RWPE1 (cell line): ENCODE results near the gene ALKBH4.

ENCODE experiments used
- CTCF ChIA-PET: fragments of 350-600 bp; sonication (Branson Sonifier 250); formaldehyde crosslinking; extraction: SDS; loops from one replicate; lab custom pipeline; 2021; lab: Yijun Ruan, JAX
- POLR2A ChIA-PET: fragments of 400-600 bp; formaldehyde crosslinking; extraction: SDS; loops from one replicate; lab custom pipeline; 2020; ENCODE audit warnings: antibody characterized with exemption; ENCODE audit not compliant: low non-redundant PET; lab: Yijun Ruan, JAX
- DNase-seq: peaks from one replicate; pipeline ENCODE4 v3.0.0; 2012; ENCODE audit warnings: low spot score
- H3K27ac ChIP-seq: fragments of 450-650 bp; 2 replicates; pipeline ENCODE4 v1.5.1; 2017
- TF ChIP-seq, protein P1 (sequence below): fragments of 450-650 bp; conservative IDR thresholded peaks from 2 replicates; pipeline ENCODE4 v1.5.1; 2017; ENCODE audit warnings: low read depth, mild to moderate bottlenecking

The ALKBH4 gene

DNA sequence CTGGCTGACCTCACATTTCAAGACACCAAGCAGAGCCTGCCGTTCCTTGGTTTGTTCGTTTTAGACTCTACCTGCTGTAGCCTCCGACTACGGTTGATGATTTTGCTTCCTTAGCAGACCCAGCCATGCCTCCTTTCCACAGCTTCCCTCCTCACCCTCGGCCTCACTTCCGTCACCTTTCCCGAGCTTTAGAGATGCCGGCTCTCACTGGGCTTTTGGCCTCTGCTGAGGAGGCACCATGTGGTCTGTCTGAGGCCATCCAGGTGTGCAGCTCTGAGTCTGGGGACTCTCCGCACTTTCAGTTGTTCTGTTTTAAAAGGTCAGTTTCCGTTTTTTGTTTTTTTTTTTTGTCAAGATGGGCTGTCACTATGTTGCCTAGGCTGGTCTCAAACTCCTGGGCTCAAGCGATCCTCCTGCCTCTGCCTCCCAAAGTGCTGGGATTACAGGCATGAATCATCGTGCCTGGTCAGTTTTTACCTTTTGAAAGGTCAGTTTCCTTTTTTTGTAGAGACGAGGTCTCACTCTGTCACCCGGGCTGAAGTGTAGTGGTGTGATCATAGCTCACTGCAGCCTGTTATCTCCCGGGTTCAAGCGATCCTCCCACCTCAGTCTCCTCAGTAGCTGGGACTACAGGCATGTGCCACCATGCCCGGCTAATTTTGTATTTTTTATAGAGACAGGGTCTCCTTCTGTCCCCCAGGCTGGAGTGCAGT is 19.5 kb downstream of the ALKBH4 start:
- POLR2A ChIA-PET: interaction anchor here (0.7 kb wide), 1 partner anchor 634 kb away, joined by 7 read pairs; no protein-coding TSS in a partner anchor
- TF ChIP-seq, protein P1, sequence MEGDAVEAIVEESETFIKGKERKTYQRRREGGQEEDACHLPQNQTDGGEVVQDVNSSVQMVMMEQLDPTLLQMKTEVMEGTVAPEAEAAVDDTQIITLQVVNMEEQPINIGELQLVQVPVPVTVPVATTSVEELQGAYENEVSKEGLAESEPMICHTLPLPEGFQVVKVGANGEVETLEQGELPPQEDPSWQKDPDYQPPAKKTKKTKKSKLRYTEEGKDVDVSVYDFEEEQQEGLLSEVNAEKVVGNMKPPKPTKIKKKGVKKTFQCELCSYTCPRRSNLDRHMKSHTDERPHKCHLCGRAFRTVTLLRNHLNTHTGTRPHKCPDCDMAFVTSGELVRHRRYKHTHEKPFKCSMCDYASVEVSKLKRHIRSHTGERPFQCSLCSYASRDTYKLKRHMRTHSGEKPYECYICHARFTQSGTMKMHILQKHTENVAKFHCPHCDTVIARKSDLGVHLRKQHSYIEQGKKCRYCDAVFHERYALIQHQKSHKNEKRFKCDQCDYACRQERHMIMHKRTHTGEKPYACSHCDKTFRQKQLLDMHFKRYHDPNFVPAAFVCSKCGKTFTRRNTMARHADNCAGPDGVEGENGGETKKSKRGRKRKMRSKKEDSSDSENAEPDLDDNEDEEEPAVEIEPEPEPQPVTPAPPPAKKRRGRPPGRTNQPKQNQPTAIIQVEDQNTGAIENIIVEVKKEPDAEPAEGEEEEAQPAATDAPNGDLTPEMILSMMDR: no peak
- CTCF ChIA-PET: no interaction called here
- no peak for DNase-seq
- H3K27ac ChIP-seq: peak overlapping the region; percentile 25; the same call in 1 of the 2 replicates

GRCh38 chr7:102439963-102440795 is 24.5 kb downstream of the ALKBH4 start:
- peak; percentile 87 for DNase-seq
- ChIA-PET POLR2A (no interaction called here), CTCF (interaction anchor here (1.0 kb wide), 1 partner anchor 11 kb away, joined by 4 read pairs; no protein-coding TSS in a partner anchor)
- TF ChIP-seq, protein P1: no peak
- H3K27ac ChIP-seq: peak overlapping the region; percentile 70

DNA sequence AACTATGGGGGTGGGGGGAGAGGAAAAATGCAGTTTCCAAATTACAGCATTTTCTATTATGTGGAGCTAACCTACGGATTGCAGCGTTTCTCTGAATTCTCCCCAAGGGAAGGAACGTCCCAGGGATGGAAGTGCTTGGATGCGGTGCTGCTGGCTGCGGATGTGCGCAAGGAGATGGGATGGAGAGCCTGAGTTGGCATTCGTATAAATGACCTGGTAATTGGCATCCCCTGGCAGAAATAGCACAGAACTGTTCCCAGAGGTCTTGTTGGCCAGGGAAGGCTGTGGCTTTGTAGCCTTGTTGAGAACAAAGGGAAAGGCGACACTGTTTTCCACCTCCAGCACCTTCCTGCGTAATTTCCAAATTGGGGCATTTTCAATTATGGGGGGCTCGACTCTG is 28.5 kb downstream of the ALKBH4 start:
- ChIA-PET POLR2A (no interaction called here), CTCF (no interaction called here)
- TF ChIP-seq, protein P1: no peak
- DNase-seq: no peak
- peak overlapping the region; percentile 19 for H3K27ac ChIP-seq

DNA sequence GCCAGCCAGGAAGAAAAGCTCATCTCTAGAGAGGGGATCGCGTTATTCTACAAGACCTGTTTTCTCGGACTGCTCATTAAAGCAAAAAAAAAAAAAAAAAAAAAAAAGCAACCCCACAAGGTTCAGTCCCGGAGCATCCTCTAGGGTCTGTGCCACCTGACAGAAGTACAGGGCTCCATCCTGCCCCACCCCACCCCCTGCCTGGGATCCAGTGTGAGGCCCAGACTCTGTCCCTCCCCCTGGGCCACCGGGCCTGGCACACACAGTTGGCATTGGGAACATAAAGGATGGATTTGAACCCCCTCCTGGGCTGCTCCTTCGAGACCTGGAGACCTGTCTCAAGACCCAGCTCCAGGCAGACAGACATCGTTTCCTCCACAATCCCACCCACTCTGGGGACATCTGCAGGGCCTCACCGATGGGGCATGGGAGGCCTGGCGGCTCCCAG is 30.6 kb downstream of the ALKBH4 start:
- TF ChIP-seq, protein P1: no peak
- POLR2A ChIA-PET: interaction anchor here (0.7 kb wide), 1 partner anchor 39 kb away, joined by 3 read pairs; no protein-coding TSS in a partner anchor
- CTCF ChIA-PET: interaction anchor here (0.6 kb wide), 1 partner anchor 18 kb away, joined by 3 read pairs; no protein-coding TSS in a partner anchor
- H3K27ac ChIP-seq: peak overlapping the region; percentile 89
- DNase-seq: no peak

DNA sequence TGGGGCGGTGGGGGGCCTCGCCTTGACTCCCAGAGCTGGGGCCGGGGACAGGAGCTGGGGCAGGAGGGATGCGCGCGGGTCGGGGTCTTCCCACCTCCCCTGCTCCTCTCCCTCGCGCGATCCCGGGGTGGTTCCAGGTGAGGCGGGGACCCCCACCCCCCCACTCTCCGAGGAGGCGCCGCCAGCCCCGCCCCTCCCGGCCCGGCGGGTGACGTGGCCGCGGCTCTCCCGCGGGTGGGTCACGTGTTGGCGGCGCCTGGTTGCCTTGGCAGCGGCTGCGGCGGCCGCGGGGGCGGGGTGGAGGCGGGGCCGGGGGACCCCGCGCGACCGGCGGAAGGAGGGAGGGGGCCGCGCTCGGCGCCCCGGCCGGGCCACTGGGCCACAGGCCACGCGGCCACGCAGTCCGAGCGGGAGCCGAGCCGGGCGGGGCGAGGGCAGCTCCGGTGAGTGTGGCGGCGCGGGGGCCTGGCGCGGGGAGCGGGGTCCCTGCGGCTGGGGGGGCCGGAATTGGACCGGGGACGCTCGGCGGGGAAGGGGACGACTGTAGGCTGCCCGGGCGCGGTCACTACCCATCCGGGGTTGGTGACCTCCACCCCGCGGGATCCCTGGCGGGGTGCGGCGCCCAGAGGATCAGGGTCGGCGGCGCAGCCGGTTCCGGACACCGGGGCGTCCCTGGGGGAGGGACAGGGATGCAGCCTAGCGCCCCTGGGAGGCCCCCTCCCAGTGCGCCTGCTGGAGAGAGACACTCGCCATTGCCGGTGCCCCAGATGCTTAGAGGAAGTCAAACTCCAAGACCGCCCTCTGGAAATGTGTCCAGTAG is 31.2 kb downstream of the ALKBH4 start, which contains the start of gene ORAI2:
Gene ORAI2 (plus strand): TSS at position 357 of the 820 bp plus-strand sequence. CDS start 5,382 bp downstream, outside the sequence.
- CTCF ChIA-PET: interaction anchor here (0.6 kb wide), 1 partner anchor 18 kb away, joined by 3 read pairs; no protein-coding TSS in a partner anchor
- peak; percentile 78 for DNase-seq
- POLR2A ChIA-PET: interaction anchor here (0.7 kb wide), 1 partner anchor 39 kb away, joined by 3 read pairs; no protein-coding TSS in a partner anchor
- peak within 1 kb of the TSS; percentile 89 for H3K27ac ChIP-seq
- TF ChIP-seq, protein P1: no peak
